B cell (primary cell): ENCODE results near the gene UBB. TPM values are rescaled to one million over a fixed set of nuclear protein-coding genes. Genes with fewer than 3 reads are reported as not detected.
A peak's percentile ranks its signal among the peaks of the same experiment; 100 is the strongest.

Experiments used
- ATAC-seq: fragments of 200-7000 bp; cut with Tn5 transposase; one replicate; pipeline ENCODE4 v1.10.0; 2021; ENCODE audit warnings: low read depth, mild to moderate bottlenecking, moderate number of reproducible peaks, moderate library complexity
- CTCF ChIA-PET: fragments of 350-600 bp; sonication (Branson Sonifier 250); formaldehyde crosslinking; loops from one replicate; lab custom pipeline; 2021; ENCODE audit warnings: antibody characterized with exemption, inconsistent platforms; lab: Charles Lee
- POLR2A ChIA-PET: fragments of 350-600 bp; sonication (Branson Sonifier 250); formaldehyde crosslinking; loops from one replicate; lab custom pipeline; 2021; ENCODE audit warnings: antibody characterized with exemption; lab: Charles Lee
- DNase-seq: peaks from one replicate; pipeline ENCODE4 v3.0.0; 2013
- H2AFZ ChIP-seq: 2 replicates; pipeline ENCODE4 v1.6.1; 2012; ENCODE audit warnings: mild to moderate bottlenecking, low read depth, low read length; ENCODE audit not compliant: insufficient read depth, poor library complexity, severe bottlenecking
- H3K27ac ChIP-seq, 2 donors: 1 replicate in 1 of 2; 2 replicates in 1 of 2; pipeline ENCODE4 v1.5.1; 2012 to 2013; ENCODE audit warnings: low read length in 2 of 2, mild to moderate bottlenecking in 2 of 2, moderate library complexity in 1 of 2
- H3K27me3 ChIP-seq, 4 experiments: fragments of 200-600 bp in 1 of 4; sonication (generic) in 1 of 4; replicated peaks in 1 of 4; 1 replicate in 2 of 4; 2 replicates in 2 of 4; pipeline versions ENCODE4 v1.6.1 to v1.7.0; 2013 to 2016; ENCODE audit warnings: low read length in 3 of 4, mild to moderate bottlenecking in 2 of 4, mixed read lengths in 1 of 4, moderate library complexity in 1 of 4; ENCODE audit not compliant: insufficient read depth in 4 of 4, control insufficient read depth in 3 of 4; ENCODE audit errors: control extremely low read depth in 1 of 4
- H3K36me3 ChIP-seq, 2 experiments: replicated peaks in 1 of 2; 1 replicate in 1 of 2; 2 replicates in 1 of 2; pipeline versions ENCODE4 v1.6.1 to v1.7.1; 2013; ENCODE audit warnings: low read length in 1 of 2; ENCODE audit not compliant: insufficient read depth in 2 of 2, control insufficient read depth in 1 of 2; ENCODE audit errors: control extremely low read depth in 1 of 2, extremely low read depth in 1 of 2
- H3K4me1 ChIP-seq, 2 donors: fragments of 200-600 bp in 1 of 2; sonication (generic) in 1 of 2; 1 replicate in 1 of 2; 2 replicates in 1 of 2; pipeline versions ENCODE4 v1.5.1 to v1.6.1; 2013 to 2017; ENCODE audit warnings: low read length in 2 of 2; ENCODE audit not compliant: control insufficient read depth in 2 of 2, insufficient read depth in 2 of 2
- H3K4me2 ChIP-seq: replicated peaks from 2 replicates; pipeline ENCODE3; 2012; ENCODE audit warnings: mild to moderate bottlenecking, low read depth, low read length; ENCODE audit not compliant: poor library complexity, severe bottlenecking
- H3K4me3 ChIP-seq, 5 experiments: fragments of 200-600 bp in 1 of 5; sonication (generic) in 1 of 5; 1 replicate in 3 of 5; 2 replicates in 2 of 5; pipeline versions ENCODE4 v1.5.1 to v1.7.0; 2011 to 2016; ENCODE audit warnings: low read length in 4 of 5, mild to moderate bottlenecking in 4 of 5, low read depth in 2 of 5, control low read depth in 1 of 5, moderate library complexity in 1 of 5; ENCODE audit not compliant: insufficient read depth in 1 of 5; ENCODE audit errors: control extremely low read depth in 1 of 5, extremely low read depth in 1 of 5
- H3K79me2 ChIP-seq: fragments of 200-600 bp; sonication (generic); one replicate; pipeline ENCODE4 v1.6.0; 2016; ENCODE audit warnings: low read length; ENCODE audit not compliant: control insufficient read depth, insufficient read depth
- H3K9ac ChIP-seq: fragments of 200-600 bp; sonication (generic); 2 replicates; pipeline ENCODE4 v1.6.1; 2017; ENCODE audit warnings: mild to moderate bottlenecking, low read length, moderate library complexity
- H3K9me3 ChIP-seq, 3 donors: one replicate each; pipeline versions ENCODE4 v1.6.1 to v1.7.1; 2013; ENCODE audit warnings: low read length in 2 of 3; ENCODE audit not compliant: control insufficient read depth in 2 of 3, insufficient read depth in 1 of 3; ENCODE audit errors: control extremely low read depth in 1 of 3
- H4K20me1 ChIP-seq: 2 replicates; pipeline ENCODE4 v1.6.0; 2012; ENCODE audit warnings: mild to moderate bottlenecking, low read length; ENCODE audit not compliant: insufficient read depth, control insufficient read depth, poor library complexity, severe bottlenecking
- H3K27ac Mint-ChIP-seq: one replicate; pipeline ENCODE4 v1.8.0; 2021; ENCODE audit warnings: mixed read lengths
- H3K27me3 Mint-ChIP-seq: one replicate; pipeline ENCODE4 v1.8.0; 2021; ENCODE audit warnings: mixed read lengths
- H3K4me1 Mint-ChIP-seq: one replicate; pipeline ENCODE4 v1.8.0; 2021; ENCODE audit warnings: mixed read lengths
- H3K4me3 Mint-ChIP-seq: one replicate; pipeline ENCODE4 v1.8.0; 2021; ENCODE audit warnings: mixed read lengths
- H3K9me3 Mint-ChIP-seq: one replicate; pipeline ENCODE4 v1.8.0; 2022; ENCODE audit warnings: mixed read lengths; ENCODE audit not compliant: insufficient read depth
- CTCF ChIP-seq: fragments of 200-600 bp; IDR thresholded peaks from one replicate; pipeline ENCODE4 v1.8.0; 2022; ENCODE audit warnings: antibody characterized with exemption, mild to moderate bottlenecking
- EZH2 ChIP-seq: IDR thresholded peaks from 2 replicates; pipeline ENCODE4 v1.6.1; 2012; ENCODE audit warnings: borderline replicate concordance, low read depth, mild to moderate bottlenecking, moderate library complexity, low read length; ENCODE audit not compliant: insufficient read depth, poor library complexity, severe bottlenecking
- WGBS: methylation state at CpG from one replicate; pipeline ENCODE4 v1.1.5; 2013; ENCODE audit warnings: missing lambda C conversion rate; ENCODE audit not compliant: insufficient coverage; 5-methylcytosine and 5-hydroxymethylcytosine counted together
- intact Hi-C: fragments of 100-400 bp; cut with micrococcal nuclease; formaldehyde crosslinking; loops from one replicate; pipeline ENCODE4 v1.10.0; 2022
- polyA plus RNA-seq: library from polyadenylated mRNA; depleted of rRNA; stranded (reverse); fragments of >200 nt; gene quantifications from 2 replicates; pipeline ENCODE4 v1.2.3, GENCODE V29; 2012
- total RNA-seq, 2 donors: library from RNA; stranded (reverse); fragments of 120-200 nt in 1 of 2; gene quantifications; 1 replicate in 1 of 2; 2 replicates in 1 of 2; pipeline versions ENCODE4 v1.2.3 to v1.2.4, GENCODE V29; 2013 to 2022

UBB gene
- total and polyA plus RNA-seq, 2 donors (not counting 1 experiment from before 2014, with no cell fraction given): 769 to 1,866 TPM

GRCh38 chr17:16417896-16418684 lies 37.2 kb downstream of the UBB start:
- H3K4me1 ChIP-seq: peaks cover 27 to 48% of the 10 kb centered on the region in 2 donors
- CTCF ChIA-PET: interaction anchor here (0.7 to 1.5 kb wide), 5 partner anchors 10 to 104 kb away, joined by 3 to 5 read pairs (median 4); no protein-coding TSS in a partner anchor
- H3K27ac Mint-ChIP-seq: no peak overlapping the region
- intact Hi-C loops: loop anchor here (10.0 kb wide), 1 partner anchor 203 kb away; the partner anchor contains the start of genes NCOR1 and PIGL
- no peaks in the 10 kb centered on the region for H3K9me3 Mint-ChIP-seq
- no peak overlapping the region for H2AFZ ChIP-seq
- no peak overlapping the region for H3K27ac ChIP-seq
- H3K4me3 Mint-ChIP-seq: peak overlapping the region; percentile 44
- no peak overlapping the region for H3K9ac ChIP-seq
- POLR2A ChIA-PET: interaction anchor here (1.6 kb wide), 1 partner anchor 37 kb away, joined by 8 read pairs; the partner anchor contains the start of gene UBB
- H4K20me1 ChIP-seq: peaks cover 26% of the 10 kb centered on the region
- no peak overlapping the region for H3K4me2 ChIP-seq
- peaks cover 42% of the 10 kb centered on the region for H3K4me1 Mint-ChIP-seq
- 88% methylated on average over 7 of the region's 7 CpGs for WGBS
- H3K36me3 ChIP-seq: peaks cover 0 to 51% of the 10 kb centered on the region in 2 experiments
- ATAC-seq: no peak
- no peak for DNase-seq
- H3K4me3 ChIP-seq: no peak overlapping the region
- H3K27me3 ChIP-seq: no peaks in the 10 kb centered on the region
- H3K27me3 Mint-ChIP-seq: no peaks in the 10 kb centered on the region
- no peak for TF ChIP-seq CTCF
- TF ChIP-seq EZH2: no peak
- no peaks in the 10 kb centered on the region for H3K9me3 ChIP-seq
- H3K79me2 ChIP-seq: peaks cover 59% of the 10 kb centered on the region

- Histone ChIP-seq H2AFZ (no peak overlapping the region), H3K36me3 (peaks cover 0 to 57% of the 10 kb centered on the region in 2 experiments), H3K4me2 (peak overlapping the region; percentile 13), H3K4me3 (no peak overlapping the region), H4K20me1 (peaks cover 26% of the 10 kb centered on the region), H3K4me1 (peaks cover 27 to 48% of the 10 kb centered on the region in 2 donors), H3K27me3 (no peaks in the 10 kb centered on the region), H3K9me3 (no peaks in the 10 kb centered on the region), H3K27ac (peak overlapping the region in 1 of 2 donors; percentile 12), H3K9ac (no peak overlapping the region), H3K79me2 (peaks cover 59% of the 10 kb centered on the region)
- no peak for DNase-seq
- Mint-ChIP-seq H3K9me3 (no peaks in the 10 kb centered on the region), H3K4me1 (peaks cover 42% of the 10 kb centered on the region), H3K27me3 (no peaks in the 10 kb centered on the region), H3K27ac (peak overlapping the region; percentile 86), H3K4me3 (peak overlapping the region; percentile 4)
- 70% methylated on average over 1 of the region's 2 CpGs for WGBS
- ATAC-seq: no peak
- ChIA-PET CTCF (interaction anchor here (1.0 to 1.5 kb wide), 4 partner anchors 9 to 55 kb away, joined by 3 to 5 read pairs (median 4); no protein-coding TSS in a partner anchor), POLR2A (interaction anchor here (1.6 kb wide), 1 partner anchor 38 kb away, joined by 8 read pairs; the partner anchor contains the start of gene UBB)
- TF ChIP-seq EZH2 (no peak), CTCF (no peak)
- intact Hi-C loops: loop anchor here (10.0 kb wide), 1 partner anchor 204 kb away; the partner anchor contains the start of genes NCOR1 and PIGL
Observed at GRCh38 chr17:16418685-16419068, 37.8 kb downstream of the UBB start.
